IPS-18a (cell line): ENCODE results near the gene NABP1.

ENCODE experiments used
- H3K27ac ChIP-seq: one replicate; pipeline ENCODE4 v1.5.1; 2013; ENCODE audit warnings: low read length
- H3K27me3 ChIP-seq: one replicate; pipeline ENCODE4 v1.6.1; 2013; ENCODE audit warnings: mild to moderate bottlenecking, low read length; ENCODE audit not compliant: control insufficient read depth, insufficient read depth
- H3K36me3 ChIP-seq: one replicate; pipeline ENCODE4 v1.6.1; 2013; ENCODE audit warnings: low read depth, low read length; ENCODE audit not compliant: control insufficient read depth
- H3K4me1 ChIP-seq: one replicate; pipeline ENCODE4 v1.6.1; 2013; ENCODE audit warnings: low read depth, low read length; ENCODE audit not compliant: control insufficient read depth
- H3K4me3 ChIP-seq: one replicate; pipeline ENCODE4 v1.5.1; 2013; ENCODE audit warnings: low read length
- H3K9ac ChIP-seq: one replicate; pipeline ENCODE4 v1.6.1; 2013; ENCODE audit warnings: mild to moderate bottlenecking, low read length, moderate library complexity
- H3K9me3 ChIP-seq: one replicate; pipeline ENCODE4 v1.6.1; 2013; ENCODE audit warnings: low read depth, low read length; ENCODE audit not compliant: control insufficient read depth

NABP1 gene

GRCh38 chr2:191688934-191689695, 11.2 kb downstream of the NABP1 start:
- H3K4me1 ChIP-seq = no peaks in the 10 kb centered on the region

DNA sequence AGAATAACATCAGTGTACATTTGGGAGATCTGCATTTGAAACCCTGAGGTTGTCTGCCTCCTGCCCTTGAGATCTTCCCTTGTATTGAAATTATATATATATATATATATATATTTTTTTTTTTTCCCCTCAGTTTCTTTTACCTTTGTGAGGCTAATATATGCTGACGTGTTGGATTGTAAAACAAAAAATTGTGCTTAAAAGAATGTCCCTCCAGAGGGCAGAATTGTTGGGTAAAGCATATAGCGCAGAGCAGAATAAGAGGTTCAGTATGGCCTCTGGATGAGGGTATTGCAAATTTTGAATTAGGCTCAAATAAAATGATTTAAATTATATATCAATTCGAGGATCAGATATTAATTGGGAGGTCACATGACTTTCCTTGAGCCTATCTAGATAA, 12.4 kb downstream of the NABP1 start:
- H3K9ac ChIP-seq = no peak overlapping the region
- H3K27ac ChIP-seq = no peak overlapping the region
- no peaks in the 10 kb centered on the region for H3K27me3 ChIP-seq
- H3K36me3 ChIP-seq = no peaks in the 10 kb centered on the region
- H3K4me1 ChIP-seq = no peaks in the 10 kb centered on the region
- no peak overlapping the region for H3K4me3 ChIP-seq
- no peaks in the 10 kb centered on the region for H3K9me3 ChIP-seq

More at GRCh38 chr2:191688934-191689695, 11.2 kb downstream of the NABP1 start:
- no peak overlapping the region for H3K27ac ChIP-seq
- H3K36me3 ChIP-seq = no peaks in the 10 kb centered on the region
- no peaks in the 10 kb centered on the region for H3K27me3 ChIP-seq
- H3K4me3 ChIP-seq = no peak overlapping the region
- H3K9ac ChIP-seq = no peak overlapping the region
- H3K9me3 ChIP-seq = no peaks in the 10 kb centered on the region

GRCh38 chr2:191691016-191691735, 13.2 kb downstream of the NABP1 start:
- no peaks in the 10 kb centered on the region for H3K36me3 ChIP-seq
- H3K27ac ChIP-seq = no peak overlapping the region
- no peak overlapping the region for H3K4me3 ChIP-seq
- no peaks in the 10 kb centered on the region for H3K4me1 ChIP-seq
- H3K9me3 ChIP-seq = no peaks in the 10 kb centered on the region
- H3K27me3 ChIP-seq = no peaks in the 10 kb centered on the region
- H3K9ac ChIP-seq = no peak overlapping the region

GRCh38 chr2:191691898-191692297, 14.0 kb downstream of the NABP1 start:
- Histone ChIP-seq H3K36me3 (no peaks in the 10 kb centered on the region), H3K27ac (no peak overlapping the region), H3K9me3 (no peaks in the 10 kb centered on the region), H3K4me3 (no peak overlapping the region), H3K27me3 (no peaks in the 10 kb centered on the region), H3K4me1 (no peaks in the 10 kb centered on the region), H3K9ac (no peak overlapping the region)

GRCh38 chr2:191692502-191693115, 14.7 kb downstream of the NABP1 start:
- Histone ChIP-seq H3K27ac (no peak overlapping the region), H3K36me3 (no peaks in the 10 kb centered on the region), H3K9me3 (no peaks in the 10 kb centered on the region), H3K4me1 (no peaks in the 10 kb centered on the region), H3K27me3 (no peaks in the 10 kb centered on the region), H3K9ac (no peak overlapping the region), H3K4me3 (no peak overlapping the region)

DNA sequence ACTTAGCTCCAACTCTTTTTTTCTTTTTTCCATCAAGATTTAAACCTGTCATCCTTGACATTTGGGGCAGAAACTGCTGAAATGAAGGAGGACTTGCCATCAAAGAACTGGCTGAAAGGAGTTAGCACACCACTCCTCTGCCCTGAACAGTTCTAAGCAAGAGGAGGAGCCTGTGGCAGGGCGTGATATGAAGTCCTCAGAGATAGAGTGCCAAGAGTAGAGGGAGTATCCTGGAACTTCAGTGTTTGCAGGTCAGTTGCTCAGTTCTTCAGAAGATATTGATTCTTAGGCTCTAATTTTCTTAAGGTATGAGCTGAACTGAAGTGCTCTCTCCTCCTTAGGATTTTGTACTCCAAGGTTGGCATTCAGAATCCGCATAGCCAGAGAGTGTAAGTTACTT, 15.2 kb downstream of the NABP1 start:
- Histone ChIP-seq H3K27ac (no peak overlapping the region), H3K9me3 (no peaks in the 10 kb centered on the region), H3K27me3 (no peaks in the 10 kb centered on the region), H3K36me3 (no peaks in the 10 kb centered on the region), H3K4me1 (no peaks in the 10 kb centered on the region), H3K4me3 (no peak overlapping the region), H3K9ac (no peak overlapping the region)

GRCh38 chr2:191693778-191694177, 15.8 kb downstream of the NABP1 start:
- no peaks in the 10 kb centered on the region for H3K4me1 ChIP-seq
- H3K27ac ChIP-seq = no peak overlapping the region
- no peaks in the 10 kb centered on the region for H3K27me3 ChIP-seq
- H3K4me3 ChIP-seq = no peak overlapping the region
- H3K36me3 ChIP-seq = no peaks in the 10 kb centered on the region
- no peak overlapping the region for H3K9ac ChIP-seq
- no peaks in the 10 kb centered on the region for H3K9me3 ChIP-seq

DNA sequence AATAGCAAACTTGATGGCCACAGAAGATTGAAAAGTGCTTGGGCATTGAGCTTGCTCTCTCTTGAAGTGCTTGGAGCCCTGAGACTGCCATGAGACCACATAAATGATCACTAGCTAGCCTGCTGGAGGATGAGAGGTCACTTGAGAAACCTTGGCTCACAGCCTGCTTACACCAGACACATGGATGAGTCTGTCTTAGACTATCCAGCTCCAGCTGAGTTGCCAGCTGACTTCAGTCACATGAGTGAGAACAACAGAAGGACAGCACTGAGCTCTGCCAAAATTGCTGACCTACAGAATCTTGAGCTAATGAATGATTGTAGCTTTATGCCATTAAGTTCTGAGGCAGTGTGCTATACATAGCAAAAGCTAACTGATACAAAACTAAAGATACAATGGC, 18.1 kb downstream of the NABP1 start:
- H3K36me3 ChIP-seq = no peaks in the 10 kb centered on the region
- no peaks in the 10 kb centered on the region for H3K9me3 ChIP-seq
- no peak overlapping the region for H3K9ac ChIP-seq
- H3K27ac ChIP-seq = no peak overlapping the region
- H3K27me3 ChIP-seq = no peaks in the 10 kb centered on the region
- no peak overlapping the region for H3K4me3 ChIP-seq
- H3K4me1 ChIP-seq = no peaks in the 10 kb centered on the region

DNA sequence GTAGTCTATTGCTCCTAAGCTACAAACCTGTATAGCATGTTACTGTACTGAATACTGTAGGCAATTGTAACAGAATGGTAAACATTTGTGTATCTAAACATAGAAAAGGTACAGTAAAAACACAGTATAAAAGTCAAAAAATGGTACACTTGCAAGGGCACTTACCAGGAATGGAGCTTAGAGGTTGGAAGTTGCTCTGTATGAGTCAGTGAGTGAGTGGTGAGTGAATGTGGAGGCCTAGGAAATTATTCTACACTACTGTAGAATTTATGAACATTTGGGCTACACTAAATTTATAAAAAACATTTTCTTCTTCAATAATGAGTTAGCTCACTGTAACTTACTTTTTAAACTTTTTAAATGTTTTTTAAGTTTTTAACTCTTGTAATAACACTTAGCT, 19.0 kb downstream of the NABP1 start:
- H3K36me3 ChIP-seq = no peaks in the 10 kb centered on the region
- no peaks in the 10 kb centered on the region for H3K4me1 ChIP-seq
- H3K27ac ChIP-seq = no peak overlapping the region
- no peak overlapping the region for H3K4me3 ChIP-seq
- no peaks in the 10 kb centered on the region for H3K9me3 ChIP-seq
- no peak overlapping the region for H3K9ac ChIP-seq
- no peaks in the 10 kb centered on the region for H3K27me3 ChIP-seq

DNA sequence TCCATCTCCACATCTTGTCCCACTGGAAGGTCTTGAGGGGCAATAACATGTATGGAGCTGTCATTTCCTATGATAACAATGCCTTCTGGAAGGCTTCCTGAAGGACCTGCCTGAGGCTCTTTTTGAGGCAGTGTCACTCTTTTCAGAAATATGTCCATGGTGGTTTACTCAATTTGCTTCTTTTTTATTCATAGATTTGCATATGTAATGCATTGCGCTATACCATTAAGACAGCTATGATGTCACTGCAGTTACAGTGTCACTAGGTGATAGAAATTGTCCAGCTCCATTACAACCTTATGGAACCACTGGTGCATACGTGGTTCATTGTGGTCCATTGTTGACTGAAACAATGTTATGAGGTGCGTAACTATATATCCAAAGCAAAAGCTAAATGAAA, 19.9 kb downstream of the NABP1 start:
- no peak overlapping the region for H3K4me3 ChIP-seq
- no peaks in the 10 kb centered on the region for H3K36me3 ChIP-seq
- H3K27me3 ChIP-seq = no peaks in the 10 kb centered on the region
- no peaks in the 10 kb centered on the region for H3K9me3 ChIP-seq
- H3K27ac ChIP-seq = no peak overlapping the region
- H3K4me1 ChIP-seq = no peaks in the 10 kb centered on the region
- no peak overlapping the region for H3K9ac ChIP-seq

DNA sequence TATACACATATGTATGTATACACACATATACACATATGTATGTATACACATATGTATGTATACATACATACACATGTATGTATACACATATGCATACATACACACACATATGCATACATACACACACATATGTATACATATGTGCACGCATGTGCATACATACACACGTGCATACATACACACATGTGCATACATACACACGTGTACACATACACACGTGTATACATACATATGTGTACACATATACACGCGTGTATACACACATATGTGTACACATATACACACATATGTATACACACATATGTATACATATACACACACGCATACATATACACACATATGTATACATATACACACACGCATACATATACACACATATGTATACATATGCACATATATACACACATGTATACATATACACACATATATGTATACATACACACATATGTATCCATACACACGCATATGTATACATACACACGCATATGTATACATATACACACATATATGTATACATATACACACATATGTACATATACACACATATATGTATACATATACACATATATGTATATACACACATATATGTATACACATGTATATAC, 21.5 kb downstream of the NABP1 start:
- no peaks in the 10 kb centered on the region for H3K4me1 ChIP-seq
- H3K4me3 ChIP-seq = no peak overlapping the region
- H3K36me3 ChIP-seq = no peaks in the 10 kb centered on the region
- no peak overlapping the region for H3K27ac ChIP-seq
- no peaks in the 10 kb centered on the region for H3K9me3 ChIP-seq
- no peaks in the 10 kb centered on the region for H3K27me3 ChIP-seq
- no peak overlapping the region for H3K9ac ChIP-seq
